Fibroblast of pulmonary artery (primary cell): Measurements from ENCODE around the gene TRAF2.

Source experiments
- DNase-seq: peaks from one replicate; pipeline ENCODE4 v3.0.0-alpha.2; 2010; ENCODE audit warnings: low read depth
- H3K4me3 ChIP-seq: replicated peaks from 2 replicates; pipeline ENCODE4 v1.5.1; 2011; ENCODE audit warnings: low read depth, mild to moderate bottlenecking, control low read depth, low read length, moderate library complexity
- TF ChIP-seq, protein P1 (sequence below): IDR thresholded peaks from 2 replicates; pipeline ENCODE4 v1.5.1; 2011; ENCODE audit warnings: mild to moderate bottlenecking, control low read depth, low read length, inconsistent platforms; ENCODE audit errors: missing control alignments

The TRAF2 gene

DNA sequence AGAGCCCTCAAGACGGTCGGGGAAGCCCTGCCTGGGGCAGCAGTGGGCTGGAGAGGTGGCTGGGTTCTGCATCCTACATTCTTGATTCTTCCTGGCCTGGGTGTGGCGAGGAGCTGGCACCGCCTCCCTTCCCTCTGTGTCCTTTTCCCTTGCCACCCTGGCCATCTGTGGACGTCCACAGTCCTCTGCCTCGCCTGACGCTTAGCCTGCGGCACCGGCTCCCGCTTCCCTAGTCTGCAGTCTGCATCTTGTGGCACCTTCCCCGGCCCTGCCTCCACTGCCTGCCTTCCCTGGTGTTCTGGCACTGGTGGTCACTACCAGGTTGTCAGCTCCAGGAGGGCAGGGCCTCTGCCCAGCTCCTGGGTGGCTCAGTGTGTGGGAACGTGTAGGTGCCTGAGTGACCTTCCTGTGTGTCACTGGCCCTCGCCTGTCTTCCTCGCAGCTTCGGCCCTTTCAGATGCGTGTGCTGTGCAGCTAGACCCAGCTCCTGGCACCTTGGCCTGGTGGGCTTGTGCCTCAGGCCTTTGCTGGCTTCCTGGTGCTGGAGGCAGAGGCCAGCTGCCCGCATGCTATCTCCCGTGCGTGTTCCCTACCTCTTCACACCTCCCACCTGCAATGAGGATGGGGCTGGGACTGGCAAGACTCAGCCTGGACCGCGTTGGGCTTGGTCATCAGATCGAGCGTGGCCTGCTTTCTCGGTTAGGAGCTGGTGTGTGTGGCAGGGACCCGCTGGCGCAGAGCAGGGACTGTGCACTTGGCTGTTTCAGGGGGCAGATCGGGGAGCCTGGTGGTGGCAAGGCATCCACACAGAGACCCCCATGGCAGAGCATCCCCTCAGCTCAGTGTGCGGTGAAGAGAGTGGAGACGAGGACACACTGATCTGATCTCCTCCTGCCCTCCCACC lies 20.9 kb downstream of the TRAF2 start:
- no peak for DNase-seq
- TF ChIP-seq, protein P1, sequence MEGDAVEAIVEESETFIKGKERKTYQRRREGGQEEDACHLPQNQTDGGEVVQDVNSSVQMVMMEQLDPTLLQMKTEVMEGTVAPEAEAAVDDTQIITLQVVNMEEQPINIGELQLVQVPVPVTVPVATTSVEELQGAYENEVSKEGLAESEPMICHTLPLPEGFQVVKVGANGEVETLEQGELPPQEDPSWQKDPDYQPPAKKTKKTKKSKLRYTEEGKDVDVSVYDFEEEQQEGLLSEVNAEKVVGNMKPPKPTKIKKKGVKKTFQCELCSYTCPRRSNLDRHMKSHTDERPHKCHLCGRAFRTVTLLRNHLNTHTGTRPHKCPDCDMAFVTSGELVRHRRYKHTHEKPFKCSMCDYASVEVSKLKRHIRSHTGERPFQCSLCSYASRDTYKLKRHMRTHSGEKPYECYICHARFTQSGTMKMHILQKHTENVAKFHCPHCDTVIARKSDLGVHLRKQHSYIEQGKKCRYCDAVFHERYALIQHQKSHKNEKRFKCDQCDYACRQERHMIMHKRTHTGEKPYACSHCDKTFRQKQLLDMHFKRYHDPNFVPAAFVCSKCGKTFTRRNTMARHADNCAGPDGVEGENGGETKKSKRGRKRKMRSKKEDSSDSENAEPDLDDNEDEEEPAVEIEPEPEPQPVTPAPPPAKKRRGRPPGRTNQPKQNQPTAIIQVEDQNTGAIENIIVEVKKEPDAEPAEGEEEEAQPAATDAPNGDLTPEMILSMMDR, result no peak
- no peak overlapping the region for H3K4me3 ChIP-seq

DNA sequence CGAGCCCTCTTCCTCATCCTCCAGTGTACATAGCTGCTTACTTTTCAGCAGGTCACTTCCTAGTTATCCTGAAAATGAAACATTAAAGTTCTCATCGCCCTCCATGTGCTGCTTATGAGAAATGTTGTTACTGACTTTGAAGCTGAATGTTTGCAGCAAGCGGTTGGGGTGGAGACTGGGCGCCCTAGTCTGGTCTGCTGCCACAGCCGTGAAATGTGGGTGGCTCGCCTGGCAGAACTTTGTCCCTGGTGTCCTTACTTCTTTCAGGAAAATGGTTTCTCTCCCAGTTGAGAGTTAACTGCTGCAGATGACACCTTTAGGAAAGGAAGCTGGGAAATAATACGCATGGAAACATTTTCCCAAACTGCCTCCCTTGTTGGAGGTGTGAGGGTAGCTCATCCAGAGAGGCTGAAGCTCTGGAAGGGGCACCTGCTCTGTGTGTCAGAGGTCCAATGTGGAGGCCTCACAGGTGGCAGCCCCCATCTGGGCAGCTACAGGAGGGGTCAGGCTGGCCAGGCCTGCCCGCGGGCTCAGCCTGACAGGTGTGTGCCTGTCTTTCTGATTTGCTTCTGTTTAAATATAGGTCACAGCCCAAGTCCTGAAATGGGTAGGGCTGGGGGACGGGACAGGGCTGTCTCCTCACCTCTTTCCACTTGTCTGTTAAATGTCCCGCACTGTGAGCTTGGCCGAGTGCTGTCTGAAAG lies 24.0 kb downstream of the TRAF2 start:
- DNase-seq, result no peak
- TF ChIP-seq, protein P1, result no peak
- no peak overlapping the region for H3K4me3 ChIP-seq

DNA sequence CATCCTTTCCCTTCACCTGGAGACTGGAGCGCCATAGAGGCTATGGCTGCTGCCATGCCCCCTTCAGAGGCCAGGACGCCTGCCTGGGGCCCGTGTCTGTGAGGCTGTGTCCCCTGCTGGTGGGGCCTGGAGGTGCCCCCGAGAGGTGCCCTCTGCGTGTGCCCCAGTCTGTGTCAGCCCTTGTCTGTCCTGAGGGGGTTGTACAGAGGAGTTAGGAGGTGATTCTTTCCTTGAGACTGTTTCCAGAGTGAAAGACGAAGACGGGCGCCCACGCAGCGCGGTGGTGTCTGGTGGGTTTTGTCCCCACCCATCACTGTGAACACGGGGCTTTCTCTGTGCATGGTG lies 24.6 kb downstream of the TRAF2 start:
- TF ChIP-seq, protein P1, result no peak
- no peak for DNase-seq
- H3K4me3 ChIP-seq, result no peak overlapping the region

DNA sequence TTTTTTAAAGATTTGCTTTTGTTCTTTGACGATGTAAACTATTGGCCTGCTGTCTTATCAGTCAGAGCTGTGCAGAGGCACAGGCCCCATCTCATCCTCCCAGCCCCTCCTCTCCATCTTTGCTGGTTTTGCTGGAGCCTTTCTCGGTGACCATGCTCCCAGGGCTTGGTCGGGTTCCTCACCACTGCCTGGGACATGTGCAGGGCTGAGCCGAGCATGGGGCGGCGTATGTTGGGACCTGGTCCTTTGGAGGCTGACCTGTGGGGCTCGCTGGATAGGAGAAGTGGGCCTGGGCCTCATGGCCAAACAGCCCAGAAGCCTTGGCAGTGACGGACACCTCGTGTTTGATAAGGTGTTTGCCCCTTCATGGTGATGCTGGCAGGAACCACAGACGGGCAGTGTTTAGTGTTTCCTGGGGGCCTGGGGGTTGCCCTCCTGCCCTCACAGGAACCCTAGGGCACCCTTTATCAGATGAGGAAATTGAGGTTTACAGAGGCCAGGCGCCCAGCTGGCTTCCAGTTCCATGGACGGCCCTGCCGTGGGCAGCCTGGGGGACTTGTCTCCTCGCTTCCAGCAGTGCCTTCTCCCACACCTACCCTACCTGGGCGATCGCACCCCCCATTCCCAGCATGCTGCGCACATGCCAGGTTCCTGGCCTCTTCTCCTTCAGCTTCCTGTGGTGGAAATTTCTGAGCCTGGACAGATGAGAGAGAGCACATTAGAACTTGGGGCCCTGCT lies 27.6 kb downstream of the TRAF2 start:
- DNase-seq, result no peak
- no peak overlapping the region for H3K4me3 ChIP-seq
- TF ChIP-seq, protein P1, result no peak

DNA sequence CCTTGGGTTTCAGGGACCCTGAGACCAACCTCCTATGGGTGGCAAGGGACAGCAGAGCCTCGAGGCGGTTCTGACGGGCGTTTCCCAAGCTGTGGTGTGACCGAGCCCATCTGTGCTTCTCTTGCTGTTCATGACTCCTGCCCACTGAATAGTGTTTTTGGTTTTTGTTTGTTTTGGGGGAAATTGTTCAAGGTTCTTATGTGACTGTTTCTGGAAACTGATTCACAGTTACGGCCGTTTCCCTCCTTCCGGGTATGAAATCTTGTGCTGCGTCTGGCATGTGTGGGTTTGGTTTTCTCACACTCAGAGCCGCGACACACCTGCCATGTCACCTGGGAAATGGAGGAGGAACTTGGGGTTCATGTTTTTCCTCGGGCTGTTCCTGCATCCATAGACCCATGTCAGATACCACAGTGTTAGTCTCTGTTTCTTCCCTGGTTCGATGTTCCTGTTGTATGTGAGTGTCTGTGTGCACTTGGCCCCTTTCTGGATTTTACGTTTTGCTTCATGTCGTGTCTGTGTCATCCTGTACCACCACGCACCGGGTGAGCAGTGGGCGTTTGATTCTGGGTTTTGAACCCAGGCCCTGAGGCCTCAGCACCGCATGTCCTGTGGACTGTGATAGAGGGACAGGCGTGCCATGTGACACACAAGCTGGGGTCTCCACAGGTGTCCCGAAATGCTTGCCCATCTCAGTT lies 29.5 kb downstream of the TRAF2 start:
- DNase-seq, result no peak
- no peak overlapping the region for H3K4me3 ChIP-seq
- TF ChIP-seq, protein P1, result no peak

DNA sequence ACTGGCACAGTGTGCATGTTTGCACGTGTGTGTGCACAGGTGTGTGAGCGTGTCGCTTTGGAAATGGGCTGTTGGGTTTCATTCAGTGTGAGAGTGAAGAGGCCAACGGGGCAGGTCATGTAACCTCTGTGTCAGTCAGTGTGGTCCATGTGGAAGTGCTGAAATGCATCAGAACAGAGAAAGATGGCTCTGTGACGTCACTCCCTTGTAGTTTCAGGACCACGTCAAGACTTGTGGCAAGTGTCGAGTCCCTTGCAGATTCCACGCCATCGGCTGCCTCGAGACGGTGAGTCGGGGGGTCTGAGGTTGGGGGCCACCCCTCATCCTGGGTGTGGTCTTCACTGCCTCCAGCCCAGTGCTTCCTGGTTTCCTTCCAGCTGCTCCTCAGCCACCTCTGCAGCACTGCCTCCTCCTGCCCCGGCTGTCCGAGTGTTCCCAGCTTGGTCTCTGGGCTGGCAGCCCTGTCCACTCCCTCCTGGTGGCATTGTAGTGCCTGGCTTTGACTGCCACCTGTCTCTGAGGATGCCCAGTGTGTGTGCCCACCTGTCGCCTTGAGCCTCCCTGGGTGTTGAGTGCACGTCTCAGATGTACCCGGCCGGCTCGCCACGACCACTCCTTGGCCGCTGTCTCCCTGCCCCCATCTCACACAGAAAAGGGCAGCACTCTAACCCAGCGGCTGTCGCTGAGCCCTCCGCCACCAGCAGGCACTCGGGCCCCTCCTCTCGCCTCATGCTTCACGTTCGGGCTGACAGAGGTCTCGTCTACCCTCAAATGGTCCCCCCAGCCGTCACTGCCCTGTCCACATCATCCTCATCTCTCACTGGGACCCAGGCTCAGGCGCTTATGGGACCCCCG lies 30.2 kb downstream of the TRAF2 start:
- H3K4me3 ChIP-seq, result no peak overlapping the region
- DNase-seq, result no peak
- TF ChIP-seq, protein P1, result no peak
